ENCODE results near the gene GPR55. TPM values are rescaled to one million over a fixed set of nuclear protein-coding genes. Genes with fewer than 3 reads are reported as not detected.

Gene GPR55
- total and polyA plus RNA-seq, 11 donors: 0.03 to 0.36 (median 0.11) TPM; not detected in 6

GRCh38 chr2:230909841-230910545 is 15.0 kb downstream of the GPR55 start:
- WGBS, 4 donors: 81 to 92% (median 84%) methylated on average over 16 to 18 of the region's 18 CpGs
- no peaks in the 10 kb centered on the region for H3K9me3 ChIP-seq
- H3K27me3 ChIP-seq: peaks cover 0 to 3% (median 0%) of the 10 kb centered on the region in 9 donors
- ATAC-seq (no peak), DNase-seq (peak in 2 of 5 donors; percentile 6 to 45)
- no peaks in the 10 kb centered on the region for H3K36me3 ChIP-seq
- H3K4me1 ChIP-seq: peaks cover 0 to 13% (median 0%) of the 10 kb centered on the region in 12 donors
- no peak for TF ChIP-seq CTCF (IDR thresholded peaks at IDR 0.05)
- TF ChIP-seq POLR2A (IDR thresholded peaks at IDR 0.05): no peak
- H3K27ac ChIP-seq: no peak overlapping the region
- intact Hi-C loops (cut with DNase I): loop anchor here in 4 of 10 donors (2.0 to 10.0 kb wide), 6 partner anchors 43 to 145 kb away; partner anchors contain the start of gene PSMD1 (in 1 of the 4)
- H3K4me3 ChIP-seq: no peak overlapping the region

- Histone ChIP-seq H3K27ac (peak overlapping the region in 5 of 12 donors; percentile 8 to 52 (median 15)), H3K4me1 (peaks cover 0 to 13% (median 0%) of the 10 kb centered on the region in 12 donors), H3K36me3 (no peaks in the 10 kb centered on the region), H3K9me3 (no peaks in the 10 kb centered on the region), H3K4me3 (peak overlapping the region in 3 of 12 donors; percentile 11 to 44 (median 25)), H3K27me3 (no peaks in the 10 kb centered on the region)
- peak in 2 of 5 donors; percentile 18 to 51 for DNase-seq
- WGBS, 4 donors: 49 to 71% (median 60%) methylated on average over 8 to 10 of the region's 10 CpGs
- intact Hi-C loops (cut with DNase I): loop anchor here in 3 of 10 donors (2.0 to 10.0 kb wide), 3 partner anchors 60 to 146 kb away; partner anchors contain the start of gene PSMD1 (in 1 of the 3)
- peak in 3 of 4 donors; percentile 15 to 59 (median 52) for ATAC-seq
- no peak for TF ChIP-seq CTCF (IDR thresholded peaks at IDR 0.05)
- TF ChIP-seq POLR2A (IDR thresholded peaks at IDR 0.05): no peak
Measured at GRCh38 chr2:230908595-230909191, 16.3 kb downstream of the GPR55 start.

- TF ChIP-seq POLR2A (IDR thresholded peaks at IDR 0.05) (no peak), CTCF (IDR thresholded peaks at IDR 0.05) (no peak)
- H3K9me3 ChIP-seq: no peaks in the 10 kb centered on the region
- intact Hi-C loops (cut with DNase I): loop anchor here in 3 of 10 donors (2.0 to 10.0 kb wide), 3 partner anchors 59 to 147 kb away; partner anchors contain the start of gene PSMD1 (in 1 of the 3)
- peak in 3 of 4 donors; percentile 36 to 77 (median 68) for ATAC-seq
- 59 to 74% (median 65%) methylated on average over 5 to 6 of the region's 6 CpGs for WGBS, 4 donors
- H3K27me3 ChIP-seq: no peaks in the 10 kb centered on the region
- H3K36me3 ChIP-seq: no peaks in the 10 kb centered on the region
- H3K27ac ChIP-seq: peak overlapping the region in 4 of 12 donors; percentile 8 to 52 (median 24)
- DNase-seq: peak in 2 of 5 donors; percentile 23 to 50
- H3K4me1 ChIP-seq: peaks cover 0 to 13% (median 0%) of the 10 kb centered on the region in 12 donors
- H3K4me3 ChIP-seq: peak overlapping the region in 7 of 12 donors; percentile 1 to 44 (median 24)
Measured at GRCh38 chr2:230908092-230908594, 16.9 kb downstream of the GPR55 start.
